GM21737 (cell line): ENCODE data around the gene CNOT4.

Source experiments
- ATAC-seq: cut with Tn5 transposase; IDR thresholded peaks from one replicate; pipeline ENCODE4 v1.9.1; 2021; ENCODE audit warnings: mild to moderate bottlenecking, moderate library complexity; ENCODE audit not compliant: unreplicated experiment

Gene CNOT4

DNA sequence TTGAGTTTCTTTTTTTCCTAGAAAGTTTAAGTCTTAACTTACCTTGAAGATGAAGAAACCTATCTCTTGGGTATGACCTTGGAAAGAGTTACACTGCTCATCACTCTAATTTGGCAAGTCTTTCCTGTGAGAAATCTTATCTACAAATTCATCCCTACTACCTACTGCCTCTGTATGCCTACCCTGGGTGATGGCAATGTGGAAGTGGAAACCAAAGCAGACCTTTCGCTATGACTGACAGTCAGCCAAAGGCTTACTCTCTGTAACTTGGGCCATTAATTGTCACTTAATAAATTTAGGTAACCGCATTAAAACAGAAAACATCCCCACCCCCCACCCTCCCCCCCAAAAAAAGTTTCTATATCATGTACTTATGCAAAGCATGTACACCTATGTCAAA, 103.9 kb downstream of the CNOT4 start:
- ATAC-seq, result no peak

- no peak for ATAC-seq
Observed at GRCh38 chr7:135403302-135403701, 106.6 kb downstream of the CNOT4 start.

DNA sequence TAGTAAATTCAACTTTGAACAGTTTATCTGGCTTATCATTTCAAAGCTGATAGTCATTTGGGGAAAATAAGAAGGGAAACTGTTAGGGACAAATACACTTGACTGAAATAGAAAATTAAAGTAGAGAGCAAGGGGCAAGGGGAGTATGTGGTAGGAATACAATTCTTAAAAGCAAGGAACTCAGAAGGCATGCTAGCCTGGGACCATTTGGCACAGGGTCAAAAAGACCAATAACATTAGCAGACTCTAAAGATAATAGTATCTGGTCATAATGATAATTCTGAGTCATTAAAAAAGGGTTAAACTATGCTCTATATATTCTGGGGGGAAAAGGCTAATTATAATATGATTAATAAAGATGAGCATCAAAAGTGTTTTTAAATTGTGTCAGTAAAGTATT, 112.2 kb downstream of the CNOT4 start:
- no peak for ATAC-seq

GRCh38 chr7:135392701-135393100, 117.2 kb downstream of the CNOT4 start:
- no peak for ATAC-seq

- no peak for ATAC-seq
Observed at GRCh38 chr7:135391514-135391913, 118.4 kb downstream of the CNOT4 start.

DNA sequence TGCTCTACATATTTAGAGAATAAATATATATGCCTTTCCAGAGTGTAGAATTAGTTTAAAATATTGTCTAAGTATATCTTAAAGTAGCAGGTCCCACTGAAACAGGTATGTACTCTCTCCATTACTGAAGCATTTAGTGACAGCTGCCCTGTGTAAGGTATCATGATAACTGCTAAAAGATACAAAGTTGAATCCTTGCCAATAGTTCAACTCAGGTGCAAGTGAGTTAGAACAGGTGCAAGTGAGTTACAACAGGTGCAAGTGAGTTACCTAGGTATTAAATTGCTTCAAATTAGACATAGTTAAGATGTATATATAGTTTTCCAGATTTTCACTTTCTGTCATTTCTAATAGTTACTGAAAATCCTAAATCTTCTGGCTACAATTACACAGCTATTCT, 119.1 kb downstream of the CNOT4 start:
- ATAC-seq, result no peak

DNA sequence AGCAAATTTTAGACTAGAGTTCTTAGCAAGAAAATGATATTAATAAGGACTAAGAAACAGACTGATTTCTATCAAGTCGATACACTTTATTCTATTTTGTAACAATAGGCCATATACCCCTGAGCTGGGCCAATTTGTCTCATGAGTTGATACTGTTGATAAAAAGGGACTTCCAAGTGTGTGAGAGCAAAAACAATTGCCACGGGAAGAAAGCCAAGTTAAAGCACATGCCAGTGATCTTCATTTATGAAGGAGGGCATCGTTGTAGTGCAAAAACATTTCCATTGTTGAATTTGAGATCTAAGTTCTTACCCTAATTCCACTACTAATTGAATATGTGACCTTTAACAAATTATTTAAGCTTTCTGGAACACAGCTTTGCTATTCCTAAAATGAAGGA, 119.9 kb downstream of the CNOT4 start:
- ATAC-seq, result no peak

- ATAC-seq, result no peak
Observed at GRCh38 chr7:135388616-135389015, 121.3 kb downstream of the CNOT4 start.

DNA sequence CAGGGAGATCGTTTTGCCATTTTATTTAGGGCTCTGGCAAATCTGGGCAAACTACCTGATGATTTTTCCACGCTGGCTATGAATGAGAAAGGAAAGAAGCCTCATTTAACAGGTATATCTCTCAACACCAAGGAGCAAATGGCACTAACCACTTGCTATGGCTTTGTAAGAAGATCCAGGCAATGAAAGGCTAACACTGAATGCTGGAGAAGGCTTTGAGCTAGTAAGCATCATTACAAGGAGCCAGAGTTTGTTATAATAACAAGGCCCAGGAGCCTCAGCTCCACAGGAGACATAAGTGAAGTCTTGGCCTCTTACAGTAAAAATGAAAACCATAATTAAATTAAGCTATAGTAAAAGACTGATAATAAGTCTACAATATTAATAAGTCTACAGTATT, 123.1 kb downstream of the CNOT4 start:
- no peak for ATAC-seq

DNA sequence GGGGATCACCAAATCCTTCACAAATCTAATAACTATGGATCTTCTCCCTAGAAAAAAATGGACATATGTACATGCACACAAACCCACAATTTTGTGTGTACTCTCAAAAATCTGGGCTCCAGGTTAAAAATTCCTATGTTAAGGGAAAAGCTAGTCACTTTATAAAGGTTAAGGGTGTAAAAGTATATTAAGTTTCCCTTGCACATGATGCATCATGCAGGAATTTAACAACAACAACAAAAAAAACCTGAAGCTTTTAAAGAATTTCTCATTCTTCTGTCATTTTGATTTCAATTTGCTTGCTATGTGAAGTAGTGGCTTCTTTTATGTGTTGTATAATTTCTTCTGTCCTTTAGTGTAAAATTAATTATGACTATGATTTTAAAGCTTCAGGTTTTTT, 123.7 kb downstream of the CNOT4 start:
- ATAC-seq, result no peak

GRCh38 chr7:135385209-135385608, 124.7 kb downstream of the CNOT4 start:
- ATAC-seq, result no peak

DNA sequence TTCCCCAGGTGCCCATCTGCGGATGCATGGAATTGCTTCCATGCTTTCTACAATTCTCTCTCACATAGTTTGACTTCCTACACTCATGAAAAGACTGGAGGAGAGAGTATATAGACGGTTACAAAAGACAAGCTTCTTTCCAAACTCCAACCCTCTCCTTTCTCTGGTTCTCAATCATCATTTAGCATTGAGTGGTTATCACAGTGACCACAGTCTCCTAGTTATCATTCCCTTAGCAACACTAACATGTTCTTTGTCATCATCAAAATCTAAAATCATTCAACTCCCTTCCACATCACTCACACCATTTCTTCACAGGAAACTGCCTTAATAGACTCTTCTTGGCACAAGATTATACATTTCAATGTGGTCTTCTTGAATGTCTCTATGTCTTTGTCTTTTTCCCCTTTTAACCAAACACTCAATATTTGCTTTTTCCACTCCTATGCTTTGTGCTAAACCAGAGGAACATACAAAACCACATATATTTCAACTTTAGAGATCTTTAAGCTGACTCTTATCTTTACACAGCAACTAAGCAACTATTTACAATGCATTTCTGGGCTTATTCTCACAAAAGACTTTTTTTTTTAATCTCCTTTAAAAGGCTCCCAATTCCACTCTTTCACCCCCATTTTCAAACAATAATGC, 126.3 kb downstream of the CNOT4 start:
- ATAC-seq, result no peak

DNA sequence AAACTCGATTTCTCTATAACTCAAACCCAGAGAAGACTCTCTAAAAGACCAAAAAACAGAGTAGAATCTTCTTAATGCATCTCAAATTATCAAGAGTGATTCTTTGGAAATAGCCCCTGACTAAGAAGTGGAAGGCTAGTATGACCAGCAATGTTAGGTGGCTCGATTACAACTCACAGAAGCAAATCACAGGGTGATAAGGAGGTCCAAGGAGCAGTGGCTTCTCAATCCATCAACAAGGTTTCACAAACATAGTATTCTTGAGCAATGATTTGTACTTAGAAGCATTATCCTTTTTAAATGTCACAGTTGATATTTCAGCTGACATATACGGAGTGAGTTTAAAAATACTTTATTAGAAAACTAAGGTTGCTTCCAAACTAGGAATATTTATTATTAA, 127.7 kb downstream of the CNOT4 start:
- no peak for ATAC-seq

DNA sequence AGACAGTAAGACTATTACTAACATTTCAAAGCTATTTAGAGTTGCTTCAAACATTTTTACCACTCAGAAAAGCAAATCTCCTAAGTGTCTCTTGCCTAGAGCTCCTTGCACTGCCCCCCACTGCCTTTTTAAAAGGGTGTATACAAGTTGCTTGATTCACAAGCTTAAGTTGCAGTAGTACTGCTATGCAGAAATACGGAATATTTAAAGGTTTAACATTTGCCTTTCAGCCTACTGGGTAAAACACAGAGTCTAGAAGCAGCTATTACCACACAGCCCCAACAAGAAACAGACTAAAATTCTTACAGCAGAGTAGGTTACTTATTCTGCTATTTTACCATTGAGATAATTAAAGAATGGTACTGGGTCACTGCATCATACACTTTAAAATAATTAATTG, 128.5 kb downstream of the CNOT4 start:
- ATAC-seq, result no peak

DNA sequence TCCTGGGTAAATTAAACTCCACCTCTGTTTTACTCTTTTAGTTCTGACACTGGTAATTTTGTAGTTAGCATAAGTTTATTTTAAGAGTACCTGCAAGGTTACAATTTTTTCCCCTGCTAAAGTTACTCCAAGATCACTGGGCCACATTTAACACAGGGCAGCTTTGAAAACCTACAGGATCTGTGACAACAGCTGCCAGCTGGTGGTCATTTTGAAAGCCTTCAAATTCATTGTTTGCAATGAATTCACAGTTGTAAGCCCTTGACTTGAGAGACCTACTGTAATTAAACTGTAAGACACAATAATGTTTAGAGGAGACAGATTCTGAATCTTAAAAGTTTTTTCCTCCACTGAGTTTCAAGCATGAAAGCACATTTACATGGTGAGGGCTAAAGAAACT, 129.6 kb downstream of the CNOT4 start:
- ATAC-seq, result no peak

DNA sequence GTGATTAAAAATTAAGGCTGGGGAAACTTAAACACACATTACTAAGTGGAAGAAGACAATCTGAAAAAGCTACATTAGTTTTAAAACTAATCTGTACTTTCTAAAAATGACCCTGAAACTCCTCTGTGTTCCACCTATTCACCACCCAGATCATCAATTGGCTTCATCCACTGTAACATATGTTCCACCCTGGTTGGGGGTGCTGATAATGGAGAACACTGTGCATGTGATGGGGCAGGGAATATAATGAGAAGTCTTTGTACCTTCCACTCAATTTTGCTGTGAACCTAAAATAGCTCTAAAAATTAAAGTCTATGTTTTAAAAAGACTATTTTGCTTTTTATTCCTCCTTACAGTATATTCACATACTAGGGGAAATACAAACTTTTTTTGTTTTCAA, 132.7 kb downstream of the CNOT4 start:
- no peak for ATAC-seq

- ATAC-seq, result no peak
Observed at GRCh38 chr7:135375908-135376699, 133.8 kb downstream of the CNOT4 start.

DNA sequence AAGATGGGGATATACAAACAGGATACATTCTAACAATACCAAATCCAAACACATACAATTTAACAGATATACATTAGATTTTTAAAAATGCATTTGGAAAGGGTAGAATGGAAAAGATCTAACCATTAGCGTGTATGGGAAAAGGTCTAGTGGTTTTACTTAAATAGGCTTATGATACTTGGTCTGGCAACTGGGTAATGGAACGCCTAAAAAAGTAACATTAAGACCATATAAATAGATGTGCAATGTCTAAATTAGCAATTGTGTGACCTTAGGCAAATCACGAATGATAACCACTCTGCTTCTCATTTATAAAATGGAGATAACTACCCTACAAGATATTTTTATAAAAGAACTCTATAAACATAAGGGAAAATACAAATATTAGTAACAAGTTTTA, 135.2 kb downstream of the CNOT4 start:
- ATAC-seq, result no peak

- ATAC-seq, result no peak
Observed at GRCh38 chr7:135372222-135372621, 137.7 kb downstream of the CNOT4 start.

DNA sequence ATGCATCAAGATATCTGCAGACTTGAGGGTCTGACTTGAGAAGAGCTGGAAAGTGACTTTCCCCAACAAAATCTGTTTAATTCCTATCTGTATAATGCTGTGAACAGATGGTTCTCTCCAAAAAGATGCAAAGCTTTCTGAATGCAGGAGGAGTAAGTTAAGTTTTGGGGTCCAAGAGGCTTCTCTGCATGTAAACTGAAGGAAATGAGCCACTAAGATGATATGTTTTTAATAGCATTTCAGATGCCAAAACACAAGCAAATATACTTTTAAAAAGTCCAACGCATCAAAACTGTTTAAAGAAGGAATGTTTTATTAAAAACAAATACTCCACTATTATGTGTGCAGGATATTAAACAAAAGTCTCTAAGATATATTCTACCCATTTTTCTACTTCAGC, 139.2 kb downstream of the CNOT4 start:
- no peak for ATAC-seq

DNA sequence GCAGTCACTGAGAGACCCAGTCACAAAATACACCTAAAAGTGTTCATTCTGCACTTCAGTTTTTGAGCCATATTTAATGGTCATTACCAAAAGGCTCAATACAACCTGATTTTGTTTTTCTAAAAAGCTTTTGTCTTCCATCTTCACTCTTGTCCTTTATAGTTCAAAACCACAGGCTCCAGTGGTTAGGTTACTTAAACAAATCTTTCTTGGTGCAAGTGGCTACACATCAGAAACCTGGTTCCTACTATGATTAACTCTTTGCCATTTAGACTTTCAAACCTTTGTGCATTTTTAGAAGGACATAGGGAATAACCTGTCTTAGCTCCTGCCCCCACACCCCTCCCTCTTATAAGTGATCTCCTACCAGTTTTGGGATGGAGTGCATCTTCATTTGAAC, 140.5 kb downstream of the CNOT4 start:
- no peak for ATAC-seq

DNA sequence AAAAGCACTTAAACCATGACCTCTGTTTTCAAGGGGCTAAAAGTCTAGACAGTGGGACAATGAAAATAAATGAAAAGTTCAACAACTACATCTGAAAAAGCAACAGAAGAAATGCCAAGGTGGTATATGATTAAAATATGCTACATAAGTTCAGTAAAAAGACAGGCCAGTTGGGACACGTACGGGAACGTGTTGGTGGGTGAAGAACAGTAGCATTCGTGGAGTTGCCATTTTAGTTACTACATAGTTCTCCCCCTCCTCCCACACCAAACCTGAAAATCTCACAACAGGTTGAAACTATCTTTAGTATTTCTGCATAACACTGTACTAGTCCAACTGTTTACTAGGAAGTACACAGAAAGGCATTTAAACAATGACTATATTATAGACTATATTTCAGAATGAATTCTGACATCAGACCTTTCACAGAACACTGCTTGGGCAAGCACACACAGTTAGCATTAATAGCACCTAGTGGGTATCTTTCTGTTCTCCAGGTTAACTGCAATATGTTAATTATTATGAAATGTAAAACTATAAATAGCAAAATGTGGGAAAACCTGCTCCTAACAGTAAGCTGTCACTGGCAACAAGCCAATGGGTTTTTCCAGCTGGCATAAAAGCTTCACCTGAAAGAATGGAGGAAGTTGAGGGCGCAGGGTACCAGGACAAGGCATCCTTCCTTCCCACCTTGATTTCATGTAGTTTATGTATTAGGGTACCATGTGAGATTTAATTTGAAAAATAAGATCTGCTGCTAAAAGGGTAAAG, 141.3 kb downstream of the CNOT4 start:
- ATAC-seq, result no peak
